B cell (primary cell): Measurements from ENCODE around the gene GTF2A1. TPM values are rescaled to one million over a fixed set of nuclear protein-coding genes. Genes with fewer than 3 reads are reported as not detected.
A peak's percentile ranks its signal among the peaks of the same experiment; 100 is the strongest.

Source experiments
- ATAC-seq: fragments of 200-7000 bp; cut with Tn5 transposase; one replicate; pipeline ENCODE4 v1.10.0; 2021; ENCODE audit warnings: low read depth, mild to moderate bottlenecking, moderate number of reproducible peaks, moderate library complexity
- CTCF ChIA-PET: fragments of 350-600 bp; sonication (Branson Sonifier 250); formaldehyde crosslinking; loops from one replicate; lab custom pipeline; 2021; ENCODE audit warnings: antibody characterized with exemption, inconsistent platforms; lab: Charles Lee
- POLR2A ChIA-PET: fragments of 350-600 bp; sonication (Branson Sonifier 250); formaldehyde crosslinking; loops from one replicate; lab custom pipeline; 2021; ENCODE audit warnings: antibody characterized with exemption; lab: Charles Lee
- DNase-seq: peaks from one replicate; pipeline ENCODE4 v3.0.0; 2013
- H2AFZ ChIP-seq: 2 replicates; pipeline ENCODE4 v1.6.1; 2012; ENCODE audit warnings: mild to moderate bottlenecking, low read depth, low read length; ENCODE audit not compliant: insufficient read depth, poor library complexity, severe bottlenecking
- H3K27ac ChIP-seq, 2 donors: 1 replicate in 1 of 2; 2 replicates in 1 of 2; pipeline ENCODE4 v1.5.1; 2012 to 2013; ENCODE audit warnings: low read length in 2 of 2, mild to moderate bottlenecking in 2 of 2, moderate library complexity in 1 of 2
- H3K27me3 ChIP-seq, 4 experiments: fragments of 200-600 bp in 1 of 4; sonication (generic) in 1 of 4; replicated peaks in 1 of 4; 1 replicate in 2 of 4; 2 replicates in 2 of 4; pipeline versions ENCODE4 v1.6.1 to v1.7.0; 2013 to 2016; ENCODE audit warnings: low read length in 3 of 4, mild to moderate bottlenecking in 2 of 4, mixed read lengths in 1 of 4, moderate library complexity in 1 of 4; ENCODE audit not compliant: insufficient read depth in 4 of 4, control insufficient read depth in 3 of 4; ENCODE audit errors: control extremely low read depth in 1 of 4
- H3K36me3 ChIP-seq, 2 experiments: replicated peaks in 1 of 2; 1 replicate in 1 of 2; 2 replicates in 1 of 2; pipeline versions ENCODE4 v1.6.1 to v1.7.1; 2013; ENCODE audit warnings: low read length in 1 of 2; ENCODE audit not compliant: insufficient read depth in 2 of 2, control insufficient read depth in 1 of 2; ENCODE audit errors: control extremely low read depth in 1 of 2, extremely low read depth in 1 of 2
- H3K4me1 ChIP-seq, 2 donors: fragments of 200-600 bp in 1 of 2; sonication (generic) in 1 of 2; 1 replicate in 1 of 2; 2 replicates in 1 of 2; pipeline versions ENCODE4 v1.5.1 to v1.6.1; 2013 to 2017; ENCODE audit warnings: low read length in 2 of 2; ENCODE audit not compliant: control insufficient read depth in 2 of 2, insufficient read depth in 2 of 2
- H3K4me2 ChIP-seq: replicated peaks from 2 replicates; pipeline ENCODE3; 2012; ENCODE audit warnings: mild to moderate bottlenecking, low read depth, low read length; ENCODE audit not compliant: poor library complexity, severe bottlenecking
- H3K4me3 ChIP-seq, 5 experiments: fragments of 200-600 bp in 1 of 5; sonication (generic) in 1 of 5; 1 replicate in 3 of 5; 2 replicates in 2 of 5; pipeline versions ENCODE4 v1.5.1 to v1.7.0; 2011 to 2016; ENCODE audit warnings: low read length in 4 of 5, mild to moderate bottlenecking in 4 of 5, low read depth in 2 of 5, control low read depth in 1 of 5, moderate library complexity in 1 of 5; ENCODE audit not compliant: insufficient read depth in 1 of 5; ENCODE audit errors: control extremely low read depth in 1 of 5, extremely low read depth in 1 of 5
- H3K79me2 ChIP-seq: fragments of 200-600 bp; sonication (generic); one replicate; pipeline ENCODE4 v1.6.0; 2016; ENCODE audit warnings: low read length; ENCODE audit not compliant: control insufficient read depth, insufficient read depth
- H3K9ac ChIP-seq: fragments of 200-600 bp; sonication (generic); 2 replicates; pipeline ENCODE4 v1.6.1; 2017; ENCODE audit warnings: mild to moderate bottlenecking, low read length, moderate library complexity
- H3K9me3 ChIP-seq, 3 donors: one replicate each; pipeline versions ENCODE4 v1.6.1 to v1.7.1; 2013; ENCODE audit warnings: low read length in 2 of 3; ENCODE audit not compliant: control insufficient read depth in 2 of 3, insufficient read depth in 1 of 3; ENCODE audit errors: control extremely low read depth in 1 of 3
- H4K20me1 ChIP-seq: 2 replicates; pipeline ENCODE4 v1.6.0; 2012; ENCODE audit warnings: mild to moderate bottlenecking, low read length; ENCODE audit not compliant: insufficient read depth, control insufficient read depth, poor library complexity, severe bottlenecking
- H3K27ac Mint-ChIP-seq: one replicate; pipeline ENCODE4 v1.8.0; 2021; ENCODE audit warnings: mixed read lengths
- H3K27me3 Mint-ChIP-seq: one replicate; pipeline ENCODE4 v1.8.0; 2021; ENCODE audit warnings: mixed read lengths
- H3K4me1 Mint-ChIP-seq: one replicate; pipeline ENCODE4 v1.8.0; 2021; ENCODE audit warnings: mixed read lengths
- H3K4me3 Mint-ChIP-seq: one replicate; pipeline ENCODE4 v1.8.0; 2021; ENCODE audit warnings: mixed read lengths
- H3K9me3 Mint-ChIP-seq: one replicate; pipeline ENCODE4 v1.8.0; 2022; ENCODE audit warnings: mixed read lengths; ENCODE audit not compliant: insufficient read depth
- CTCF ChIP-seq: fragments of 200-600 bp; IDR thresholded peaks from one replicate; pipeline ENCODE4 v1.8.0; 2022; ENCODE audit warnings: antibody characterized with exemption, mild to moderate bottlenecking
- EZH2 ChIP-seq: IDR thresholded peaks from 2 replicates; pipeline ENCODE4 v1.6.1; 2012; ENCODE audit warnings: borderline replicate concordance, low read depth, mild to moderate bottlenecking, moderate library complexity, low read length; ENCODE audit not compliant: insufficient read depth, poor library complexity, severe bottlenecking
- WGBS: methylation state at CpG from one replicate; pipeline ENCODE4 v1.1.5; 2013; ENCODE audit warnings: missing lambda C conversion rate; ENCODE audit not compliant: insufficient coverage; 5-methylcytosine and 5-hydroxymethylcytosine counted together
- intact Hi-C: fragments of 100-400 bp; cut with micrococcal nuclease; formaldehyde crosslinking; loops from one replicate; pipeline ENCODE4 v1.10.0; 2022
- polyA plus RNA-seq: library from polyadenylated mRNA; depleted of rRNA; stranded (reverse); fragments of >200 nt; gene quantifications from 2 replicates; pipeline ENCODE4 v1.2.3, GENCODE V29; 2012
- total RNA-seq, 2 donors: library from RNA; stranded (reverse); fragments of 120-200 nt in 1 of 2; gene quantifications; 1 replicate in 1 of 2; 2 replicates in 1 of 2; pipeline versions ENCODE4 v1.2.3 to v1.2.4, GENCODE V29; 2013 to 2022

The GTF2A1 gene
- total and polyA plus RNA-seq, 2 donors (not counting 1 experiment from before 2014, with no cell fraction given), result 7.1 to 45.1 TPM

- no peak overlapping the region for H3K4me3 Mint-ChIP-seq
- Histone ChIP-seq H2AFZ (no peak overlapping the region), H3K79me2 (no peaks in the 10 kb centered on the region), H3K27ac (no peak overlapping the region), H3K27me3 (peaks cover 0 to 12% (median 0%) of the 10 kb centered on the region in 4 experiments), H3K9me3 (no peaks in the 10 kb centered on the region), H3K9ac (no peak overlapping the region), H4K20me1 (no peaks in the 10 kb centered on the region), H3K4me3 (no peak overlapping the region), H3K36me3 (no peaks in the 10 kb centered on the region), H3K4me2 (no peak overlapping the region), H3K4me1 (no peaks in the 10 kb centered on the region)
- peaks cover 34% of the 10 kb centered on the region for H3K27me3 Mint-ChIP-seq
- 29% methylated on average over 1 of the region's 7 CpGs for WGBS
- DNase-seq (peak; percentile 51), ATAC-seq (no peak)
- TF ChIP-seq CTCF, result peak; percentile 78
- no peak for TF ChIP-seq EZH2
- H3K9me3 Mint-ChIP-seq, result no peaks in the 10 kb centered on the region
- CTCF ChIA-PET, result interaction anchor here (0.6 to 3.5 kb wide), 18 partner anchors 8 to 283 kb away, joined by 3 to 32 read pairs (median 4); no protein-coding TSS in a partner anchor
- no peaks in the 10 kb centered on the region for H3K4me1 Mint-ChIP-seq
- POLR2A ChIA-PET, result no interaction called here
- intact Hi-C loops, result loop anchor here (1.0 kb wide), 2 partner anchors 184 to 195 kb away; no protein-coding TSS in a partner anchor
- no peak overlapping the region for H3K27ac Mint-ChIP-seq
These were observed 48.6 kb upstream of the GTF2A1 start for GRCh38 chr14:81269100-81269978.

GRCh38 chr14:81268016-81268416, 47.3 kb upstream of the GTF2A1 start:
- intact Hi-C loops, result no loop called here
- H3K9me3 ChIP-seq, result no peaks in the 10 kb centered on the region
- ChIA-PET POLR2A (no interaction called here), CTCF (interaction anchor here (0.7 to 3.5 kb wide), 4 partner anchors 19 to 209 kb away, joined by 4 to 32 read pairs (median 16); no protein-coding TSS in a partner anchor)
- DNase-seq (no peak), ATAC-seq (no peak)
- H3K4me2 ChIP-seq, result no peak overlapping the region
- H4K20me1 ChIP-seq, result no peaks in the 10 kb centered on the region
- WGBS, result 55% methylated on average over 2 of the region's 3 CpGs
- Mint-ChIP-seq H3K27me3 (peaks cover 29% of the 10 kb centered on the region), H3K4me3 (no peak overlapping the region), H3K9me3 (no peaks in the 10 kb centered on the region), H3K4me1 (no peaks in the 10 kb centered on the region), H3K27ac (no peak overlapping the region)
- H3K4me1 ChIP-seq, result no peaks in the 10 kb centered on the region
- H3K9ac ChIP-seq, result no peak overlapping the region
- H3K27me3 ChIP-seq, result peaks cover 0 to 4% (median 0%) of the 10 kb centered on the region in 4 experiments
- H3K4me3 ChIP-seq, result no peak overlapping the region
- H2AFZ ChIP-seq, result no peak overlapping the region
- H3K36me3 ChIP-seq, result no peaks in the 10 kb centered on the region
- no peaks in the 10 kb centered on the region for H3K79me2 ChIP-seq
- no peak for TF ChIP-seq EZH2
- no peak for TF ChIP-seq CTCF
- H3K27ac ChIP-seq, result no peak overlapping the region
